NCI-H187 (cell line): ENCODE measurements around the gene STYXL1.
A peak's percentile ranks its signal among the peaks of the same experiment; 100 is the strongest.

Experiments used
- DNase-seq, 2 experiments: peaks; one replicate each; lab custom pipeline; 2025; lab: John Stamatoyannopoulos, UW

STYXL1 gene

DNA sequence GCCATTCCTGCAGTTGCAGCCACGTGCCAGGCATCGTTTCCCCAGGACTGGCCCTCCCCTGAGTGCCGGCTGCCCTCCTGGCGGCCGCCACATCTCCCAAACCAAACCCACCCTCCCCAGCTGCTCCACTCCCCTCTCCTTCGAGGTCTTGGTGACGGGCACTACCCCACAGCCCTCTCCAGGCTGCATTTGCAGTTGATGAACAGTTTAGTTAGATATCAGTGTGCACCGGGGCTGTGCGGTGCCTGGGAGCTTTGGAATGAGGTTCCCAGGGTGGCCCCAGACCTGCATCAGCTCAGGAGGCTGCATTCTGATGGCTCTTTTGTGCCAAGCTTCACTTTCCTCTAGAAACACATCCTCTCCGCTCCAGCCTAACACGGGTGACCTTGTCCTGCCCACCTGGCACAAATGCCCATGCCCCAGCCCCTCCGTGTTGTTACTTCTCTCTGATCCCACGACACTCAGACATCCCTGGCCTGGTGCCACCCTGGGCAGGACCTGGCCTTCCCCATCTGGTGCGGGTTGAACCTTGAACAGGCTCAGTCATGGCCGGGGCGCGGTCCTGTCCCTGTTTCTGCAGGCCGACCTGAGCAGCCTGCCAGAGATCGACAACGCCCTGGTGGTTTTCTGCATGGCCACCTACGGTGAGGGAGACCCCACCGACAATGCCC, 67.9 kb downstream of the STYXL1 start:
- DNase-seq = no peak

DNA sequence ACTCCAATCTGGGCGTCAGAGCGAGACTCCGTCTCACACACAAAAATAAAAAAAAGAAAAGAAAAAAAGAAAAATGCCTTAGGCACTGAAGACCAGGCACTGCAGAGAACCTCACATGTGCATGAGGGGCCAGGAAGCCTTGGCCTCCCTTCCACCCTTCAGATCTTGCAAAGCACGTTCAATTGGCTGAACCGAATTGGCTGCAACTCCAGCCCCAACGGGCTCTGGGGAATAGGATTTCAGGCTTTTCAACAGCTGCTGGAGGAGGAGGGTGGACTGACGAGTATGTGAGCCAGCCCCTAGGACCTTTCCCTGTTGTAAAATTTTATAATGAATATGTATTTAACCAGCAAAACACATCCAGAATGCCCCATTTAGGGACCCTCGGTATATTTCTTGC, 70.1 kb downstream of the STYXL1 start:
- no peak for DNase-seq

DNA sequence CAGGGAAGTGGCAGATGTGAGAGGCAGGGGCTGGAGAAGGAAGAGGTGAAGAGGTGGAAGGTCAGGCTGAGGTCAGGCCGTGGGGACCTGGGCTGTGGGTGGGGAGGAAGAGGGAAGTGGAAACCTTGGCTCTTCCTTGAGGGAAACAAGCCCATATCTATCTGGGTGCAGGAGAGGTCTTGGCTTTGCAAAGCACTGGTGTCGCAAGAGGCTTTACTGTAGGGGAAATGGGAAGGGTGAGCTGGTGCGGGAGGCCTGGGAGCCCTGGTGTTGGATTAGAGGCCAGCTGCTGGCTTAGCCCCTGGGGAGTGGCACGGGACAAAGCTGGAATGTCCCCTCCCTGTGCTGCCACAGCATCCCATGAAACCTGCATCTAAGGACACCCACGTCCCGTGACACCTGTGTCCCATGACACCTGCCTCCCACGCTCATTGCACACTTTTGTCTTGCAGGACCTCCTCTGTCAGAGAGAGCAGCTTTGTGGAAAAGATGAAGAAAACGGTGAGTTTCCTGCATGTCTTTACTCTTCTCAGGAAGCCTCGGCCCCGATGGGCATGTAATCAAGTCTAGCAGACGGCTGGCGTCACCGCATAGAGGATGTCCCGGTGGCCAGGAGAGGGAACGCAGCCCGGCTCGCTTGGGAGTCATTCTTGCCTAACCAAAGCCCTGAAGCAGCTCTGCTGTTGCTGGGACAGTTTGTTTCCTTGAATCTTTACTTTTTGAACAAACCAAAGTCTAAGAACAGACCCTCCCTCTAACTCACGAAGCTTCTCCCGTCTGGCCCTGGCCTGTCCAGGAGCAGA, 75.6 kb downstream of the STYXL1 start:
- DNase-seq = no peak

DNA sequence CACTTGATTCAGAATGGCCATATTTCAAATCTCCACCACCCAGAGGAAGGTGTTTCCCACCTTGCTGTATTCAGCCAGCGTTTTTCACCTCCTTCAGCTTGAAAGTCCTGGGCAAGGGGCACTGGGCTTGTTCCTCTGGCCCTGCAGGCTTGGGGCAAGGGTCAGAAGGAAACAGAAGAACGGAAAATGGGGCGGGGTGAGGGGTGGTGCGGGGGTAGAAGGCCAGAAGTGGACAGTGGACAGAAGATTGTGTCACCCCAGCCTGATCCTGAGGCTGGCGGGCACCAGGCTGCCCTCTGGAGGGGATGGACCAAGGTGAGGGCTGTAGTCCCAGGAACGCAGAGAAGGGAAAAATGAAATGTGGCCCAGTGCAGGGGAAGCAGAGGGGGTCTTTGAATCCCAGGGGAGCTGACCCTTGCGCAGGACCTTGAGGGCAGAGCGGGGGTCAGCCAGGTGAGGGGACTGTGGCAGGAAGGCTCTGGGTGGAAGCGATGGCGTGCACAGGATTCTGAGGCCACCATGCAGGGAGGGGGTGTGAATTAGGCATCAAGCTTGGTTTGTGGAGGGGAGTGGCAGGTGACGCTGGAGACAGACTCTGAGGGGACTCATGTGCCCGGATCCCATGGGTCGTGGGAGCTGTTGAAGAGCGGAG, 76.4 kb downstream of the STYXL1 start:
- DNase-seq = no peak

DNA sequence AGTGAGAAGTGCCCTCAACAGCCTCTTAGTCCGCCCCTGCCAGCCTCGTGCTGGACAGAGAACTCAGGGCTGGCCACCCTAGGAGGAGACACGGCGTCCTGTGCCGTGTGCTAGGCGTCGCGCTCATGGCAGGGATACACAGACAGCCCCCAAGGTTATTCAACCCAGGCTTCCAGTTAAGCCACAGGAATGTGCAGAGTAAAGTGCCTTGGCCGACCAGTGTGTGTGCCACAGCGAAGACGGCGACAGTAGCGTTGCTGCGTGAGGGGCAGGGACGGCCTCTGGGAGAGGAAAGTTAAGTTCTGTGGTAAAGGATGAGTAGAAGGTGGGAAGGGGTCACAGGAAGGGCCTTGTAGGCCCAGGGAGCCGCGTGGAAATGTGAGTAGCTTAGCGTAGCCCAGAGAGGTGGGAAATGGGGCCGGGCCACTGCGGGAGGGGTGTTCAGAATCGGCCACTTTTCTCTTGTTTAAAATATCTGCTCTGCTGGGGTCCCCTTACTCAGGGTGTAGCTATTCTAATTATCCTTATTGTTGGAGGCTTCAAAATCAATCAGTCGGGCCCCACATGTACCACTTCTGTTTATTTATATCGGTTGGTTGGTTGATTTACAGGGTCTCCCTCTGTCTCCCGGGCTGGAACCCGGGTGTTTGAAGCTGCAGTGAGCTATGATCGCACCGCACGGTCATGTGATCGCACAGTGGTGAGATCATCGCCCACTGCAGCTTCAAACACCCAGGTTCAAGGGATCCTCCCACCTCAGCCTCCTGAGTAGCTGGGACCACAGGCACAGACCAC, 77.9 kb downstream of the STYXL1 start:
- DNase-seq = no peak

DNA sequence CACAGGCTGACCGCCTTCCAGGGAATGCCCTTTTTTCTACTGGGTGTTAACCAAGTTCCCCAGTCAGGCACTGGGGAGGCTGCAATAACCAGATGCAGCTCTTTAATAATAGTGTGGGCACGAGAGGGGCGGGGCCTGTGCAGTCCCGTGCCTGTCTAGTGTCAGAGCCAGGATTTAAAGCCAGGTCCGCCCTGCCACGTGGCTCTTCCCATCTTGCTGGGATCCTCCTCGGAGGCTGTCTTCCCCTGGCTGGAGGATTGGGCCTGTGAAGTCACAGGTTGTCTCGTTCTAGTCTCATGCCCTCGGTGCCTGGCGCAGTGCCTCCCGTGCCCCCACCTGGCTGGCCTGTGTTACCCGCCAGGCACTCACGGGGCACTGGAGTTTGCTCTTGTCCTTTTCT, 78.6 kb downstream of the STYXL1 start:
- DNase-seq = no peak

DNA sequence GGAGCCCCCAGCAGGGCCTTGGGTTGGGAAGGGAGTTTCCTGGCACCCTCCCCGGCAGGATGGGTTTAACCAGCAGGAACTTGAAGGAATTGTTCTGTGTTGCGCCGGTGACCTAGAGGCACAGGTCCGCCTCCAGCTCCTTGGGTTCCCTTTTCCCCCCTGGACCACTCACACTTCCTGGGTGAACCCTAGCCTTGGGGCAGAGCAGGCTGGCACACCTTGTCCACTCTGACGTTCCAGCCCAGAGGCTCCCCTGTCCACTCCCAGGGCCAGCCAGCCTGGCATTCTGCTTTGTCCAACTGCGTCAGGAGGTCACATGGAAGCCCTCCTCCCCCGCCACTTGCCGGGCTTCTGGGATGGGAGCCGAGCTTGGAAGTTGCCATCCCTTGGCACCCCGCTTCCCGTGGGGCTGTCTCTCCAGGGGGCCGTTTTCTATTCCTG, 79.2 kb downstream of the STYXL1 start:
- DNase-seq = no peak

DNA sequence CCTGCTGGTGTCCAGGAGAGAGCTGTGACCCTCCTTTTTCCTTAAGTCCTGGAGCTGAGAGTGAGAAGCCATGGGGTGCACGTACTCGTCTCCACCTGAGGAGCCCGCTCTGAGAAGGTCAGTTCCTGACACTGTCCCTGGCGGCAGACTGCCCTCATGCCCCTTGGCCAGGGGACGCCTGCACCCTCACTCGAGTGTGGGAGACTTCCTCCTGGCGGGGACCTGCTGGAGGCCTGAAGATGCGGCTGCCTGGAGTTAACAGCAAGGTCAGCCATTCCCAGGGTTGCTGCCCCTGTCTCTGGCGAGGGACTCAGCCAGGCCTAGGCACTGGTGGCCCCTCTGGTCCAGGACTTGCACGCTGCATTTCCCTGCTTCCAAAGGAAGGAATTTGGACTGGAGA, 79.8 kb downstream of the STYXL1 start:
- DNase-seq = no peak

DNA sequence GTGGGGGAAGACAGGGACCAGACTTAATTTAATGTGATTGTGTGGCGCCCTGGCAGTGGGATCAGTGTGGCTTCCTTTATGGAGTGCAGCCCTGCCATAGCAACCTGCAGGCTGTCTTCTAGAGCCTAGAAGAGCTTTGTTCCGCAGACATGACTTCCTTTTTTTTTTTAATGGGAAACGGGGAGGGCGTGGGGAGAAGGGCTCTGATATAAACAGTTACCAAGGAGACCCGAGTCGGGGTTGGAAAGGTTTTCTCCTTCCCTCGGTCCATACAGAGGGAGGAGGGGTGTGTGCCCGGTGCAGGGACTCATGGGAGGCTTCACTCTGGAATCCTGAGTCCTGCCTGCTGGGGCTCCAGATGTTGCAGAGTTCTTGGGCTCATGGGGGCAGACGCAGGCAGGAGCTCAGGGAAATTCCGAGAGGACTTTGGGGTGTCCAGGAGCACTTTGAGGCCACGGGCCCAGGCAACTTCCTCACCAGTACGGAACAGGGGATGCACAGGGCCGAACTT, 80.3 kb downstream of the STYXL1 start:
- peak; percentile 50 to 53 for DNase-seq

DNA sequence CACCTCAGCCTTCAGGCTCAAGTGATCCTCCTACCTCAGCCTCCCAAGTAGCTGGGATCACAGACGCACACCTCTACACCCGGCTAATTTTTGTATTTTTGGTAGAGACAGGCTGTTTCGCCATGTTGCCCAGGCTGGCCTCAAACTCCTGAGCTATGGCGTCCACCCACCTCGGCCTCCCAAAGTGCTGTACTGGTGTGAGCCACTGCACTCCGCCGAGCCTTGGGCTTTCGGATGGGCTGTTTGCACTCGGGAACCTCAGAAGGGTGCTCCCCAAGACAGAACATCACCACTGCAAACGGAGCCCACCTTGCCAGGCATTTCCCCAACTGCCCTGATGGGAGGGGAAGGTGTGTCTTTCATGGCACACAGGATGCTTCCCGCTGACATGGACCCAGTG, 80.7 kb downstream of the STYXL1 start:
- no peak for DNase-seq

DNA sequence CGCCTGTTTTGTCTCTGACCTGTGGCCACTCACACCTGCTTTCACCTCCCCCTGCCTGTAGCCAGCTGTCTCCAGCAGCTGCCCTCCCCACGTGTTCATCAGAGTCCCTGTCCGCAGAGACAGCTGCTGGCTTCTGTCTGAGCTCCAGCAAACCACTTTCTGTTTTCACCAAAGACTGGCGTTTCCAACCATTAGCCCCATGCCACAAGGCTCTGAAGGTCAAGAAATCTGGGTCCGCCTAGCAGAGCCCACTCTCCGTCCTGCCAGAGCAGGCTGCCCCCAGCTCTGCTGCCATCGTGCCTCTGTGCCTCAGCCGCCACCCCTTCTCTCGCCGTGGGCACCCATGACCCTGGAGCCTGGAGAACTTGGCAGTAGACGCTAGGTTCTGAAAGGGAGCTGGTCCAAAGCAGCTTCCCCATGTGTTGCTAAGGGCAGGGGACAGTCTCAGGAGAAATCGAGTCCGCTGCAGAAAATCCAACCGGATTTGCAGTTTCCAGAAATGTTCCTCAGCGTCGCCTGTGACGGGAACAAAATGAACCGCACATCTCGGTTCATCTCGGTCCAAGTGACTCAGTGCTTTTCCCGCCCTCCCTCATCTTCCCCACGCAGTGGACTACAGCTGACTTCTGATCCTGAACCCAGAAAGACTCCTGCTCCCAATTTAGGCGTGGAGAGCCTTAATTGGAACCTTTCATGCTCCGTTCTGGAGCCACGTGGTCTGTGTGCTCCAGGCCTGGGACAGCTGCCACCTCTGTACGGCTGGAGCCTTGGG, 81.4 kb downstream of the STYXL1 start:
- DNase-seq = peak; percentile 64 to 73

DNA sequence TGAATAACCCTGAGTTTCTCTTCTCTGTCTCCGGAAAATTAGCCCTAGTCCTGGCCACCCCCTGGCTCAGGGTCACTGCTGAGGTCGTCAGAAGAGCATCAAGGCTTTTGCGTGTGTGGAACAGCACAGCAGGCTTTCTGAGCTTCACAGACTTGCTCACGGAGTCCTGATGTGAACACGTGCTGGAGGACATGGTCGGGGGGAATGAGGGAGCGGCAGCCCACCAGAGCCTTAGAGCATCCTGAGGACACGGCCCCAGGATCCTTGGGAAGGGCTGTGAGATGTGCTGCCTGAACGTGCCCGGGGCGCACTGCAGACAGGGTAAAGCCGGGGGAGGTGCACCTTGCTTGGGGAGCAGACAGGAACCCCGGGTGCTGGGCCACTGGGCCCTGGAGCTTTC, 82.2 kb downstream of the STYXL1 start:
- no peak for DNase-seq

DNA sequence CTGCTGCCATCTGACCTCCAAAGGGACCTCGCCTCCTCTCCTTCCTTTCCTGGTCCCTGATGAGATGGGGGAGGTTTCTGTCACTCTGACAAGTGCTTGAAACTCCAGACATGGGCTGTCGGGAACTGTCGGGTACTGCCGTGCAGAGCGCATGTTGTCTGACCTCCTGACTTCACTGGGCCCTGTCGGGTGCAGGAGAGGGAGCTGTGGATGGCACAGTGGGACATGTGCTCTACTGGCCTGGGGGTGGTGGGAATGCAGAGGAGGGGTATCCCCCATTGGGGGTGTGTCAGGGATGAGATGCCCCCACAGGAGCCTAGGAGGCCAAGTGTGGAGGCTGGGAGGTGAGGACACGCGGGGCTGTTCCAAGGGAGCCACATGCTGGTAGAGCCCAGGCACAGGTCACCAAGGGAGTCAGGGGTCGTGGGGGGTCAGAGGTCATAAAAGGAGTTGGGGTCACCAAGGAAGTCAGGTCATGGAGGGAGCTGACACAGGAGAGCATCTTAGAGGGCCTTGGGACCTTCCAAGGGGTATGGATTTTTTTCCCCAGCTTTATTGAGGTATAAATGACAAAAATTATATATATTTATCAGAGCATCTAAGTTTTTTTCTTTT, 84.3 kb downstream of the STYXL1 start:
- no peak for DNase-seq

DNA sequence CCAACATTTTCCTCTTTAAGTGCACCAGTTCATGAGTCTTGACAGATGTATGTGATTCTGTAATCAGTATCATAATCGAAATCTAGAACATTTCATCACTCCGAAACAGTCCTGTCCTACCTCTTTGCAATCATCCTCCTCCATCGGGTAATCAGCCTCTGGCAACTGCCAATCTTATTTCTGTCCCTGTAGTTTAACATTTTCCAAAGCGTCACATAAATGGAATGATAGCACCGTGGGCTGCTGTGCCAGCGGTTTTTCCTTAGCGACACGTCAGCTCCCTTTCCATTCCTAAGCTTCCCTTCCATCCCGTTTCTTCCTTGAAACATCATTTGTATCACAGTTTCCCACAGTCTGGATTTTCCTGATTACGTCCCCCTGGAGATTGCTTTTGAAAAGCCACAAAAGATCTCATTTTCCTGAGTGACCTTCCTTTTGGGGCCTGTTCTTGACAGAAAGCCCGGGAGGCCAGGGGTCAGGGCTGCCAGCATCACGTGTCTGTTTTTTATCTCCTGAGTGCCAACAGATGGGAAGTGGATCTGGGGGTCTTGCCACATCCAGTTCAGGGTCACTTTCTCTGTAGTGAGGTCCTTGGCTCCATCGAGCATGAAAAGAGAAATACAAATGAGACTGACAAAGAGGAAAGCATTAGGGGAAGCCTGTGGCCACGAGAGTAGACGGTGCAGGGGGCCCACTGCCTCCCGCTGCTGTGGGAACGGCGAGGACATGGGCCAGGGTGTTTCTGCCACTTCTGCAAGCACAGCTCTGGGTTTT, 85.0 kb downstream of the STYXL1 start:
- DNase-seq = no peak

DNA sequence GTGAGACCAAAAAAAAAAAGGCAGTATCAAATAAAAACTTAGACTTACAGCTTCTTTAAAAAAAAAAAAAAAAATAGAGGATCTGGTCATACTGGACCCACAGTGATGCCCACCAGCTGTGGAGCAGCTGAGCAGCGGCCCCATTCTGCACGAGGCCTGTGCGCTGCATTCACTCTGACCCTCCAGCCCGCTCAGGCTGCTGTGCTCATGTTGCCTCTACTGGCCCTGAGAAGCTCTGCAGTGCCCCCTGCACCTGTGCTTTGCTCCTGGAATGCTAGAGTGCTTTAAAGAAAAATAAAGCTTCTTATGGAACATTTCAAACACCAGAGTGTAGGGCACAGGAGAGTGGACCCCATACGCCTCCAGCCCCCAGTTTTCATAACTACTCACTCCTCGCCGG, 86.6 kb downstream of the STYXL1 start:
- DNase-seq = no peak

DNA sequence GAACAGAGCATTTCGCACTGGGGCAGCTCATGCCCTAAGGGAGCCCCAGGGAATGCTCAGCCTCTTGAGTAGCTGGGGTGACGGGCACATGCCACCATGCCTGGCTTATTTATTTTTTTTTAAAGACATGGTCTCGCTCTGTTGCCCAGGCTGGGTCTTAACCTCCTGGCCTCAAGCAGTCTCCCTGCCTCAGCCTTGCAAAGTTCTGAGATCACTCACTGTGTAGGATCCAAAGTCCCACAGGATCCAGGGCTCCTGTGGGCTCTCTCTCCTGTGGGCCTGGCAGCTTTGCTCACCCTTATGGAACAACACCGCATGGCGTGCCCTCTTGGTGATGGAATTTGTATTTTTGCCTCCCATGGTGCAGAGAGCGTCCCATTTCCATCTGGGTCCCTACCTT, 87.4 kb downstream of the STYXL1 start:
- DNase-seq = no peak

DNA sequence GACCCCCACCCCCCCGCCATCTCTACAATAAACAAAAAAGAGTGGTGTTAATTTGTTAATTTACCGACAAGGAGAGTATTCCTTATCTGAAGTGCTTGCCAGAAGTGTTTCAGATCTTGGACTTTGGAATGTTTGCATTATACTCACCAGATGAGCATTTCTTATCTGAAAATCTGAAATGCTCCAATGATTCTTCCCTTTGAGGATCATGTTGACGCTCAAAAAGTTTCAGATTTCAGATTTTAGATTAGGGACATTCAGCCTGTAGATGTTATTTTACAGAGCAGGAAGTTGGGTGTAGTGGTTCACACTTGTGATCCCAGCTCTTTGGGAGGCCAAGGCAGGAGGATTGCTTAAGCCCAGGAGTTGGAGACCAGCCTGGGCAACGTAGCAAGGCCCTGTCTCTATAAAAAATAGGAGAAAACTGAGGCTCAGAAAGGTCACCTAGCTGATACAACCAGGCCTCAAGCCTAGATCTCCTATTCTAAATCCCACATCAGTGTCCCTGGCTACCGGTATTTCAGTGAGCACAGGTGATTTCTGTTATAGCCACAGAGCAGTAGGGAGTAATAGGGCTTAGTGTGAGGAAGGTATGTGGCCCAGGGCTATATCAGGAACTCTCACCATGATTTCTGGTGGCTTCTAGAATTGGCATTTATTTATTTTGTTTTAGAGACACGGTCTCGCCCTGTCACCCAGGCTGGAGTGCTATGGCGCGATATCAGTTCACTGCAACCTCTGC, 88.8 kb downstream of the STYXL1 start:
- DNase-seq = no peak

DNA sequence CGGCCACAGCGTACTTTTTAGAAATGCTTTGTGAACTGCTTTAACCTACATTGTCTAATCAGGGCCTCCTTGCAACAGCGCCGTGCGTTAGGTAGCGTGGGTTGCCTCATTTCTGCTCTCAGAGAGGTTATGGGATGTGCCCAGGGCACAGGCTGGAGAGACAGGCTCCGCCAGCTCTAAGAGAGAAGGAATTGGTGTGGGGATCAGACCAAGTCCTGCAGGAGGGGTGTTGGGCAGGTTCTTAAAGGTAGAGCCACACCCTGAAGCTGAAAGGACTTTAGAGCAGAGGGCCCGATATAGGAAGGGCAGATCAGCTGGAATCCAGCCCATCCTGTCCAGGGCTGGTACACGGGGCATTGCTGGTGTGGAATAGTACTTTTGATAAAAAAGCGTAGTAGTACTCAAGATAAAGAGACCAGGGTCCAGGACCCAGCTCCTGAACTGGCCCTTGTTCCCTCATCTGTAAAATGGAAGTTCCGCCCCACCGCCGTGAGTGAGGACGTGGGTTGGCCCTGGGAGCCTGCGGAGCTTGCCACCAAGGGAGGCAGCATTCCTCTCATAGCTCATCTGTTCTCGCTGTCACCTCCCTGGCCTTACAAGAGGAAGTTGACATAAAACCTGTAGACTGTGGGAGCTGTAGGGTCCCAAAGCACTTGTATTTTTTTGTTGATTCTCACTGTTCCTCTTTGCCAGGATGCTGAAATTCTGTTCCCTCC, 90.6 kb downstream of the STYXL1 start:
- DNase-seq = no peak
